Smooth muscle cell (in vitro differentiated cells): ENCODE results near the gene IL16. TPM values are rescaled to one million over a fixed set of nuclear protein-coding genes. Genes with fewer than 3 reads are reported as not detected.
A peak's percentile ranks its signal among the peaks of the same experiment; 100 is the strongest.

Experiments used
- DNase-seq: peaks from one replicate; lab custom pipeline; 2025; ENCODE audit not compliant: unreplicated experiment; lab: John Stamatoyannopoulos, UW
- H2AFZ ChIP-seq: fragments of 200-600 bp; sonication (generic); 2 replicates; pipeline ENCODE4 v1.6.0; 2016; ENCODE audit warnings: antibody characterized with exemption, low read depth, mild to moderate bottlenecking
- H3F3A ChIP-seq: fragments of 200-600 bp; sonication (generic); 2 replicates; pipeline ENCODE4 v1.6.0; 2017; ENCODE audit warnings: antibody characterized with exemption, low read depth
- H3K27ac ChIP-seq: fragments of 200-600 bp; sonication (generic); 2 replicates; pipeline ENCODE4 v1.5.1; 2016; ENCODE audit warnings: low read depth, mild to moderate bottlenecking
- H3K27me3 ChIP-seq: fragments of 200-600 bp; sonication (generic); 2 replicates; pipeline ENCODE4 v1.6.1; 2016; ENCODE audit warnings: low read depth, mild to moderate bottlenecking
- H3K36me3 ChIP-seq: fragments of 200-600 bp; sonication (generic); 2 replicates; pipeline ENCODE4 v1.5.1; 2016; ENCODE audit warnings: low read depth
- H3K4me1 ChIP-seq: fragments of 200-600 bp; sonication (generic); 2 replicates; pipeline ENCODE4 v1.5.1; 2016; ENCODE audit warnings: low read depth
- H3K4me2 ChIP-seq: fragments of 200-600 bp; sonication (generic); 2 replicates; pipeline ENCODE4 v1.6.0; 2016; ENCODE audit warnings: mild to moderate bottlenecking
- H3K4me3 ChIP-seq: fragments of 200-600 bp; sonication (generic); 2 replicates; pipeline ENCODE4 v1.5.1; 2016; ENCODE audit warnings: mild to moderate bottlenecking
- H3K79me2 ChIP-seq: fragments of 200-600 bp; sonication (generic); 2 replicates; pipeline ENCODE4 v1.6.0; 2016; ENCODE audit warnings: low read depth, mild to moderate bottlenecking
- H3K9ac ChIP-seq: fragments of 200-600 bp; sonication (generic); 2 replicates; pipeline ENCODE4 v1.6.0; 2016; ENCODE audit warnings: low read depth
- H3K9me3 ChIP-seq: fragments of 200-600 bp; sonication (generic); replicated peaks from 2 replicates; pipeline ENCODE4 v1.5.1; 2016; ENCODE audit warnings: low read depth
- H4K20me1 ChIP-seq: fragments of 200-600 bp; sonication (generic); 2 replicates; pipeline ENCODE4 v1.6.0; 2016; ENCODE audit warnings: low read depth
- CTCF ChIP-seq: fragments of 200-600 bp; sonication (generic); IDR thresholded peaks from 2 replicates; pipeline ENCODE4 v1.5.1; 2017; ENCODE audit warnings: borderline replicate concordance, mild to moderate bottlenecking, antibody characterized with exemption; ENCODE audit not compliant: insufficient read depth, poor library complexity, severe bottlenecking
- WGBS: methylation state at CpG from one replicate; pipeline ENCODE4 v1.1.7; 2016; ENCODE audit warnings: low lambda C conversion rate; 5-methylcytosine and 5-hydroxymethylcytosine counted together
- polyA plus RNA-seq: library from polyadenylated mRNA; unstranded; fragments of >200 nt; fragmentation: Nextera tagmentation; extraction: Ambion mirVana; gene quantifications from 2 replicates; pipeline ENCODE4 v1.2.1, GENCODE V29; 2016
- total RNA-seq: library from RNA; depleted of rRNA; stranded (reverse); fragments of >200 nt; gene quantifications from 2 replicates; pipeline ENCODE4 v1.2.3, GENCODE V29; 2014

IL16 gene
- total and polyA plus RNA-seq, 2 experiments from 2014 or later: 1.3 to 1.4 TPM

DNA sequence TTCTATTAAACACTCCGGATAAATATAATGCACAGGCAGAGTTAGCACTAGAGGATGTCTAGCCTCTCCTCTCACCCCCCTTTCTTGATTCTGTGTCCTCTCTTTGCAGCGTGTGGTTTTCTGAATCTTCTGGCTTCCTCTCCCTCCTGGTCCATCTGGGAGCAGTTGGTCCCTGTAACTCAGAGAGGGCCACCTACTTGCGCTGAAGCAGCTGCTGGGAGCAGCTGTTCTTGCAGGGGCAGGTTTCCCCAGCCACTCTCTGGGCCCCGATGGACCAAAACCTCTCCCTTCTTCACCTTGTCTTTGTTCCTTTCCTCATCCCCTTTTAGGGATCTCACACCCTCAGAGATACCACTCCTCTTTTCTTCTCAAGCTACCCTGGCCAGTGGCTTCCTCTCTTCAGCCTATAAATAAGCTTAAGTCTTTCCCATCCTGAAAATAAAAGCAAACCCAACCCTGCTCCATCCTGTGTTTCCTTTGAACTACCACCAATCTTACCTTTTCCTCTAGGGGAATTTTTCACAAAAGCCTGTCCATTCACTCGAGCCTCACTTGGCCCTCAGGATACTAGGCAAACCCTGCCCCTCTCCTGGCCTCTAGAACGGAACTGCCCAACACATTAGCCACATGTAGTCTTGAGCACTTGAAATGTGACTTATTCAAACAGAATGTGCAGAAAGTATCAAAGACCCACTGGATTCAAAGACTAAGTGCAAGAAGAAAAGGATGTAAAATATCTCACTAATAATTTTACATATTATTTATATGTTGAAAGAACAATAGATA, 67.6 kb downstream of the IL16 start:
- no peak overlapping the region for H3K4me3 ChIP-seq
- no peak overlapping the region for H3K9ac ChIP-seq
- H3K27ac ChIP-seq: no peak overlapping the region
- no peaks in the 10 kb centered on the region for H3K9me3 ChIP-seq
- DNase-seq: no peak
- no peak overlapping the region for H3K4me2 ChIP-seq
- no peak overlapping the region for H2AFZ ChIP-seq
- no peaks in the 10 kb centered on the region for H3K79me2 ChIP-seq
- TF ChIP-seq CTCF: no peak
- no peaks in the 10 kb centered on the region for H4K20me1 ChIP-seq
- peaks cover 4% of the 10 kb centered on the region for H3K4me1 ChIP-seq
- peaks cover 7% of the 10 kb centered on the region for H3K27me3 ChIP-seq
- WGBS: 90% methylated on average over 6 of the region's 6 CpGs
- H3K36me3 ChIP-seq: no peaks in the 10 kb centered on the region
- H3F3A ChIP-seq: no peaks in the 10 kb centered on the region

GRCh38 chr15:81265256-81265943, 68.7 kb downstream of the IL16 start:
- H3K9ac ChIP-seq: no peak overlapping the region
- no peaks in the 10 kb centered on the region for H3K36me3 ChIP-seq
- TF ChIP-seq CTCF: no peak
- no peak overlapping the region for H3K27ac ChIP-seq
- peak overlapping the region; percentile 89 for H2AFZ ChIP-seq
- WGBS: 55% methylated on average over 12 of the region's 12 CpGs
- no peaks in the 10 kb centered on the region for H4K20me1 ChIP-seq
- H3K79me2 ChIP-seq: no peaks in the 10 kb centered on the region
- no peak for DNase-seq
- H3K4me1 ChIP-seq: peaks cover 8% of the 10 kb centered on the region
- H3K4me2 ChIP-seq: peak overlapping the region; percentile 74
- H3K4me3 ChIP-seq: no peak overlapping the region
- H3F3A ChIP-seq: no peaks in the 10 kb centered on the region
- H3K27me3 ChIP-seq: peaks cover 2% of the 10 kb centered on the region
- no peaks in the 10 kb centered on the region for H3K9me3 ChIP-seq

DNA sequence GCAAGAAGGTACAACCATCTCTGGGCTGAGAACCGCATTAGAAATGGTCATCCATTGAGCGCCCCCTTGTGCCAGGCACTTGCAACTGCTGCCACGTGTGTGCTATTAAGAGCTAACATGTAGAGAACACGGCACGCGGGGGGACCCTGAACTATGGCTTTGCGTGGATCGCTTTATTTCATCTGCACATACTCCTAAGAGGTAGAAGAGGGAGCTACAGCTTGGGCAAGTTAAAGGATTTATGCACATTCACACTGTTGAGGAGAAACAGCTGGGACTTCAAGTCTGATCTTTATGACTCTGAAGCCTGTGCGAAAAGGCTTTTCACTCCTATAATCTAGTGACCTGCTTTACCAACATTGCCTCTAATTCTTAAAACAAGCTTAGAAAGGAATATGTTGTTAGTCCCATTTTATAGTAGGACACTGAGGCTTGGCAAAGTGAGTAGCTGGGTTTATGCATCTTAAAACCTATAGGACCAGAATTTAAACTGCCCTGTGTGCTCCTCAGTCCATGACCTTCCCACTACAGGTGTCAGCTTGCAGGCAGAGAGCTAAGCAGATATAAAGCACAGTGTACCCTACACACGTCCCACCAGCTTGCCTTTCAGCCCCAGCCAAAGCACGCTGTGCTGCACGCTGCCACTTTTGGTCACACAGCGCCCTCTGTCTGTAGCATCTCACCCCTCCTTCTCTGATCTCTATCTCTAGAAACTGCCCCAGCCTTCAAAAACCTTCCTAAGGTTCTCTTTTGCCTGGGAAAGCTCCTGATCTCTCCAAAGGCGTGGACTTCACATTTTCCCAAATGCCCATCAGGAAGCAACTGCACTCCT, 69.5 kb downstream of the IL16 start:
- no peaks in the 10 kb centered on the region for H3F3A ChIP-seq
- TF ChIP-seq CTCF: peak; percentile 86
- 4% methylated on average over 14 of the region's 14 CpGs for WGBS
- no peak overlapping the region for H3K9ac ChIP-seq
- no peaks in the 10 kb centered on the region for H3K9me3 ChIP-seq
- no peak overlapping the region for H3K4me3 ChIP-seq
- DNase-seq: peak; percentile 24
- H3K79me2 ChIP-seq: no peaks in the 10 kb centered on the region
- H3K4me2 ChIP-seq: peak overlapping the region; percentile 74
- no peaks in the 10 kb centered on the region for H3K36me3 ChIP-seq
- H3K27me3 ChIP-seq: no peaks in the 10 kb centered on the region
- H3K4me1 ChIP-seq: peaks cover 16% of the 10 kb centered on the region
- peak overlapping the region; percentile 89 for H2AFZ ChIP-seq
- no peak overlapping the region for H3K27ac ChIP-seq
- no peaks in the 10 kb centered on the region for H4K20me1 ChIP-seq
